HG02870 (cell line): ENCODE data around the gene BRCA2.
"Not testable (repeated sequence)": the region's sequence is repeated elsewhere in the genome, so short reads cannot be mapped to it uniquely, and the experiment has no call there.

Experiments
- ATAC-seq: cut with Tn5 transposase; IDR thresholded peaks from one replicate; pipeline ENCODE4 v1.9.1; 2021; ENCODE audit warnings: mild to moderate bottlenecking, moderate library complexity; ENCODE audit not compliant: unreplicated experiment

BRCA2 gene

GRCh38 chr13:32311188-32311897, 4.0 kb upstream of the BRCA2 start:
- no peak for ATAC-seq

- peak; percentile 27 for ATAC-seq
These were observed 754 bp upstream of the BRCA2 start for GRCh38 chr13:32314271-32315237.

DNA sequence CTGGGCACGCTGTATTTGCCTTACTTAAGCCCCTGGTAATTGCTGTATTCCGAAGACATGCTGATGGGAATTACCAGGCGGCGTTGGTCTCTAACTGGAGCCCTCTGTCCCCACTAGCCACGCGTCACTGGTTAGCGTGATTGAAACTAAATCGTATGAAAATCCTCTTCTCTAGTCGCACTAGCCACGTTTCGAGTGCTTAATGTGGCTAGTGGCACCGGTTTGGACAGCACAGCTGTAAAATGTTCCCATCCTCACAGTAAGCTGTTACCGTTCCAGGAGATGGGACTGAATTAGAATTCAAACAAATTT, 676 bp downstream of the BRCA2 start:
- peak; percentile 57 for ATAC-seq

DNA sequence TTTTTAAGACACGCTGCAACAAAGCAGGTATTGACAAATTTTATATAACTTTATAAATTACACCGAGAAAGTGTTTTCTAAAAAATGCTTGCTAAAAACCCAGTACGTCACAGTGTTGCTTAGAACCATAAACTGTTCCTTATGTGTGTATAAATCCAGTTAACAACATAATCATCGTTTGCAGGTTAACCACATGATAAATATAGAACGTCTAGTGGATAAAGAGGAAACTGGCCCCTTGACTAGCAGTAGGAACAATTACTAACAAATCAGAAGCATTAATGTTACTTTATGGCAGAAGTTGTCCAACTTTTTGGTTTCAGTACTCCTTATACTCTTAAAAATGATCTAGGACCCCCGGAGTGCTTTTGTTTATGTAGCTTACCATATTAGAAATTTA, 1.2 kb downstream of the BRCA2 start:
- ATAC-seq = no peak

- ATAC-seq = no peak
These were observed 2.6 kb downstream of the BRCA2 start for GRCh38 chr13:32317716-32318465.

DNA sequence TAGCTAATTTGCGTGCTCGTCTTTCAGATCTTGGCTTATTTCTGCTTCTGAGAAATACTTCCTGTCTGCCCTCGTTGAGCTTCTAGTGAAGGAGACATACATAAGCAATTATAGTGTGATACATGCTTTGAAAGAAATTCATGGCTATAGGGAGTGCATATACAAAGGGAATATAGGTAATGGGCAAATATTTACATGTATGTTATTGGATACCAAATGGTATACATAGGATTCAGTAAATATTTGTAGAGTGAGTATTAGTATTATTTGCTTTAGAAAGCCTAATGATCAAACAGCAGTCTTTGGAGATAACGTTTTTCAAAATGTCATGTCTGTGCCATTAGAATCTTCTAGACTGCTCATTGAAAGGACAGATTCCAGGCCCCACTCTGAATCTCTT, 5.2 kb downstream of the BRCA2 start:
- ATAC-seq = no peak

GRCh38 chr13:32323912-32324311, 8.6 kb downstream of the BRCA2 start:
- no peak for ATAC-seq

DNA sequence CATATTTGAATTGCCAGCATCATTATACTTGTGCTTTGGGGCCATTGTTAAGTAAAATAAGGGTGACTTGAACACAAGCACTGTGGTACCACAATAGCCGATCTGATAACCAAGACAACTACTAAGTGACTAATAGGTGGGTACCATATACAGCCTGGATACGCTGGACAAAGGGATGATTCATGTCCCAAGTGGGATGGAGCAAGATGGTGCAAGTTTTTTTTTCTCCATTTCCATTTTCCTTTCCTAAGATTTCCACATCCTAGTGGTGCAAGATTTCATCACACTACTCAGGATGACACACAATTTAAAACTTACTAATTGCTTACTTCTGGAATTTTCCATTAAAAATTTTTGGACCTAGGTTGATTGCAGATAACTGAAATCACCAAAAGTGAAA, 15.1 kb downstream of the BRCA2 start:
- no peak for ATAC-seq

GRCh38 chr13:32334671-32335070, 19.4 kb downstream of the BRCA2 start:
- no peak for ATAC-seq

- ATAC-seq = no peak
These were observed 25.6 kb downstream of the BRCA2 start for GRCh38 chr13:32340914-32341313.

DNA sequence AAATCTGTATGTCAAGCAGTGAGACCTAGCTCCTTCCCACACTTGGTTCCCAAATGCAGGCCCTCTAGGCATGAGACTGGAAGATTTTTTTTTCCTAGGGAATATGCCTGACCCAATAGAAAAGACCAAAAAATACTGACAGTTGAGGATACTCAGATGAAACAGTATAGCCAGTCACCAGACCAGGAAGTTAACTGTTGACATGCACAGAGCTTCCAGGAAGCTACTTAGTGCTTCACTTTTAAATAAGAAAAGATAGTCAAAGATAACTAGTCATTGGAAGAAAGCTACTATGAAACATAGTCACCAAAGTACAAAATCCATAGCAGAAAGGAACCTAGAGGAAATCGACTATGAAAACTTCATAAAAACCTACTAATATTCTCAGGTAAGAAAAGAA, 32.3 kb downstream of the BRCA2 start:
- ATAC-seq = no peak

DNA sequence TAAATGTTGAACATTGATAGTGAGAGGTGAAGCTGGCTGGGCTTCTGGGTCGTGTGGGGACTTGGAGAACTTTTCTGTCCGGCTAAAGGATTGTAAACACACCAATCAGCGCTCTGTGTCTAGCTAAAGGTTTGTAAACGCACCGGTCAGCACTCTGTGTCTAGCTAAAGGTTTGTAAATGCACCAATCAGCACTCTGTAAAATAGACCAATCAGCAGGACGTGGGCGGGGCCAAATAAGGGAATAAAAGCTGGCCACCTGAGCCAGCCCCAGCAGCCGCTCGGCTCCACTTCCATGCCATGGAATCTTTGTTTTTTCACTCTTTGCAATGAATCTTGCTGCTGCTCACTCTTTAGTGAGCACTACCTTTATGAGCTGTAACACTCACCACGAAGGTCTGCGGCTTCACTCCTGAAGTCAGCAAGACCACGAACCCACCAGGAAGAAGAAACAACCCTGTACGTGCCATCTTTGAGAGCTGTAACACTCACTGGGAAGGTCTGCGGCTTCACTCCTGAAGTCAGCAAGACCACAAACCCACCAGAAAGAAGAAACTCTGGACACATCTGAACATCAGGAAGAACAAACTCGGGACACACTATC, 35.6 kb downstream of the BRCA2 start:
- not testable (repeated sequence) for ATAC-seq

DNA sequence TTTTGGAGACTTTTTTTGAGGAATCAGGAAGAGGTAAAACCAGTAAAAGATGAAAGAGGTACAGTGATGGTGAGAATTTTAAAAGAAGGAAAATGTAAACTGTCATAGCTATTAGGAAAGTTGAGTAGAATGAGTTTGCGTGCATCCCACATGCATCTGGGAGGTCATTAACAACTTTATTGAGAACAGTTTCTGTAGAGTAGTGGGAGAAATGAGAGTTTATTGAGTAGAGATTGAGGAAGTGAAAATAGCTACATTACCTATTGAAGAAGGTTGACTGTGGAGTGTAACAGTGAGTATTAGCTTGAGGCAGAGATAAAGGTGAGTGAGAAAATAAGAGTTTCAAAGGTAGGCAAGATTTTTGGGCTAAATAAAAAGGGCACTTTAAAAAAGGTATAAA, 38.7 kb downstream of the BRCA2 start:
- ATAC-seq = no peak

DNA sequence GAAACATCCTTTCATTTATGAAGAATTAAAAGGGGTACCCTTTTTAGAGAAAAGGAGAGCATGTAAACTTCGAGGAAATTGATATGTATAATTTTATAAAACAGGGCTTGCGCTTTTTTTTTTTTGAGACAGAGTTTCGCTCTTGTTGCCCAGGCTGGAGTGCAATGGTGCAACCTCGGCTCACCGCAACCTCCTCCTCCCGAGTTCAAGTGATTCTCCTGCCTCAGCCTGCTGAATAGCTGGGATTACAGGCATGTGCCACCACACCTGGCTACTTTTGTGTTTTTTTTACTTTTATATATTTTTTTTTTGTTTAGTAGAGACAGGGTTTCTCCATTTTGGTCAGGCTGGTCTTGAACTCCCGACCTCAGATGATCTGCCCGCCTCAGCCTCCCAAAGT, 40.6 kb downstream of the BRCA2 start:
- ATAC-seq = not testable (repeated sequence)

DNA sequence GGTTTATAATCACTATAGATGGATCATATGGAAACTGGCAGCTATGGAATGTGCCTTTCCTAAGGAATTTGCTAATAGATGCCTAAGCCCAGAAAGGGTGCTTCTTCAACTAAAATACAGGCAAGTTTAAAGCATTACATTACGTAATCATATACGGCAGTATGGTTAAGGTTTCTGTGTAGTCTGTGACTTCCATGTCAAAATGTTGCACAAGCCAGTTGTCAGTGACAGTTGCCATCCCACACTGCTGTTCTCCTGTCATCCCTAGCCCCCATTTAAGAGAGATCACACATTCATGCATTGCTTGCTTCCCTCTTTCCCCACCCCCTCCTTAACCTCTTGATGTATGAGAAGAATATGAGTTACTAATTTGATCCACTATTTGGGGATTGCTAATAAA, 47.3 kb downstream of the BRCA2 start:
- ATAC-seq = no peak

DNA sequence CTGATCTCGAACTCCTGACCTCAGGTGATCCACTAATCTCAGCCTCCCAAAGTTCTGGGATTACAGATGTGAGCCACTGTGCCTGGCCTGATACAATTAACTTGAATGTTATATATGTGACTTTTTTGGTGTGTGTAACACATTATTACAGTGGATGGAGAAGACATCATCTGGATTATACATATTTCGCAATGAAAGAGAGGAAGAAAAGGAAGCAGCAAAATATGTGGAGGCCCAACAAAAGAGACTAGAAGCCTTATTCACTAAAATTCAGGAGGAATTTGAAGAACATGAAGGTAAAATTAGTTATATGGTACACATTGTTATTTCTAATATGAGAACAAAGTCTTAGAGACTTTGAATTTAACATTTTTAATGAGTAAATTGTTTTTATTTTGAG, 55.5 kb downstream of the BRCA2 start:
- ATAC-seq = no peak

GRCh38 chr13:32376642-32377415, 61.5 kb downstream of the BRCA2 start:
- no peak for ATAC-seq

GRCh38 chr13:32378012-32378411, 62.7 kb downstream of the BRCA2 start:
- no peak for ATAC-seq

DNA sequence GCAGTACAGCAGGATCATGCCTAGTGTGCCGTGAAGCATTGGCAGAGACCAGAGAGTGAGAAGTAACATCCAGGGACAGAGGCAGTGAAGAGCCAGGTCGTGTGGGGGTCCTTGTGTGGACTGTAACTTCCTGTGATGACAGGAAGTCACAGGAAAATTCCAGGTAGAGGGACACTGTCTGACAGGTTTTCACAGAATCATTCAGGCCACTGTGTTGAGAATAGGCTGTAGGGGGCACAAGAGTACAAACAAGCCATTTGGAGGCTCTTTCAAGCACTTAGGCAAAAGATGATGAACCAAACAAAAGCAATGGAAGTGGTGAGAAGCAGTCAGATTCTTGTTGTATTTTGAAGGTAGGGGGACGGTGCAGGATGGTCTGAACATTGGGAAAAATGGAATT, 66.2 kb downstream of the BRCA2 start:
- no peak for ATAC-seq

- ATAC-seq = no peak
These were observed 68.7 kb downstream of the BRCA2 start for GRCh38 chr13:32383836-32384618.
